HEK293 (cell line): ENCODE data around the gene DUSP6.
A peak's percentile ranks its signal among the peaks of the same experiment; 100 is the strongest.

Experiments
- CTCF ChIA-PET: fragments of 350-600 bp; formaldehyde crosslinking; extraction: SDS; loops from one replicate; lab custom pipeline; 2021; ENCODE audit warnings: antibody characterized with exemption; lab: Yijun Ruan, JAX
- POLR2A ChIA-PET: fragments of 300-600 bp; formaldehyde crosslinking; extraction: SDS; loops from one replicate; lab custom pipeline; 2020; ENCODE audit warnings: antibody characterized with exemption, inconsistent platforms; lab: Yijun Ruan, JAX
- H3K27ac ChIP-seq: fragments of 200-500 bp; sonication (Bioruptor generic); 2 replicates; pipeline ENCODE4 v1.5.1; 2014; ENCODE audit warnings: low read depth, low read length, control low read depth, inconsistent platforms; ENCODE audit errors: extremely low read depth
- H3K36me3 ChIP-seq, 2 experiments: fragments of 200-500 bp in 1 of 2; sonication (Bioruptor generic) in 1 of 2; 1 replicate in 1 of 2; 2 replicates in 1 of 2; pipeline ENCODE4 v1.5.1; 2014 to 2017; ENCODE audit warnings: inconsistent platforms in 2 of 2, low read length in 2 of 2; ENCODE audit not compliant: control insufficient read depth in 2 of 2, insufficient read depth in 1 of 2
- H3K4me1 ChIP-seq: fragments of 200-500 bp; sonication (Bioruptor generic); 2 replicates; pipeline ENCODE4 v1.5.1; 2014; ENCODE audit warnings: mild to moderate bottlenecking, low read length, inconsistent platforms; ENCODE audit not compliant: control insufficient read depth, insufficient read depth
- H3K4me3 ChIP-seq: 2 replicates; pipeline ENCODE4 v1.5.1; 2011; ENCODE audit warnings: low read depth, mild to moderate bottlenecking, control low read depth, low read length, moderate library complexity
- H3K9me3 ChIP-seq: fragments of 200-500 bp; sonication (Bioruptor generic); 2 replicates; pipeline ENCODE4 v1.5.1; 2014; ENCODE audit warnings: low read depth, low read length, inconsistent platforms; ENCODE audit not compliant: control insufficient read depth, insufficient read depth
- BCL6B ChIP-seq: fragments of 450-650 bp; formaldehyde crosslinking; IDR thresholded peaks from 2 replicates; pipeline ENCODE4 v1.5.1; 2017; ENCODE audit warnings: missing biosample characterization, missing genetic modification characterization
- GLI4 ChIP-seq: fragments of 450-650 bp; formaldehyde crosslinking; IDR thresholded peaks from 2 replicates; pipeline ENCODE4 v1.5.1; 2016; ENCODE audit warnings: missing biosample characterization, missing genetic modification characterization
- IKZF3 ChIP-seq: fragments of 450-650 bp; IDR thresholded peaks from 2 replicates; pipeline ENCODE4 v1.5.0; 2018; ENCODE audit warnings: missing biosample characterization, mild to moderate bottlenecking, missing genetic modification characterization, moderate library complexity
- MZF1 ChIP-seq: fragments of 450-650 bp; formaldehyde crosslinking; IDR thresholded peaks from 2 replicates; pipeline ENCODE4 v1.5.1; 2017; ENCODE audit warnings: missing biosample characterization, missing genetic modification characterization, borderline replicate concordance
- PRDM1 ChIP-seq: fragments of 450-650 bp; formaldehyde crosslinking; IDR thresholded peaks from 2 replicates; pipeline ENCODE4; 2016; ENCODE audit warnings: missing biosample characterization, missing genetic modification characterization
- RBAK ChIP-seq: fragments of 450-650 bp; formaldehyde crosslinking; IDR thresholded peaks from 2 replicates; pipeline ENCODE4 v1.5.1; 2016; ENCODE audit warnings: missing biosample characterization, missing genetic modification characterization
- SETDB1 ChIP-seq: IDR thresholded peaks from one replicate; pipeline ENCODE4 v1.6.1; 2017; ENCODE audit warnings: mild to moderate bottlenecking, low read length, moderate library complexity, mixed read lengths; ENCODE audit not compliant: insufficient read length
- WT1 ChIP-seq: fragments of 450-650 bp; formaldehyde crosslinking; IDR thresholded peaks from 2 replicates; pipeline ENCODE4 v1.5.1; 2016; ENCODE audit warnings: missing biosample characterization, missing genetic modification characterization
- ZBTB17 ChIP-seq: fragments of 450-650 bp; formaldehyde crosslinking; IDR thresholded peaks from 2 replicates; pipeline ENCODE4 v1.5.1; 2016; ENCODE audit warnings: missing biosample characterization, missing genetic modification characterization
- ZNF112 ChIP-seq: fragments of 450-650 bp; formaldehyde crosslinking; IDR thresholded peaks from 2 replicates; pipeline ENCODE4 v1.5.0; 2017; ENCODE audit warnings: missing biosample characterization, missing genetic modification characterization
- ZNF140 ChIP-seq: fragments of 450-650 bp; formaldehyde crosslinking; IDR thresholded peaks from 2 replicates; pipeline ENCODE4 v1.5.1; 2016; ENCODE audit warnings: missing biosample characterization, missing genetic modification characterization
- ZNF18 ChIP-seq: fragments of 450-650 bp; formaldehyde crosslinking; IDR thresholded peaks from 2 replicates; pipeline ENCODE4 v1.5.1; 2016; ENCODE audit warnings: missing biosample characterization, missing genetic modification characterization
- ZNF223 ChIP-seq: fragments of 450-650 bp; formaldehyde crosslinking; IDR thresholded peaks from 2 replicates; pipeline ENCODE4 v1.5.1; 2016; ENCODE audit warnings: missing biosample characterization, missing genetic modification characterization
- ZNF335 ChIP-seq: fragments of 450-650 bp; formaldehyde crosslinking; conservative IDR thresholded peaks from 2 replicates; pipeline ENCODE4 v1.5.1; 2016; ENCODE audit warnings: missing biosample characterization, missing genetic modification characterization
- ZNF366 ChIP-seq: fragments of 450-650 bp; formaldehyde crosslinking; conservative IDR thresholded peaks from 2 replicates; pipeline ENCODE4 v1.5.1; 2016; ENCODE audit warnings: missing biosample characterization, missing genetic modification characterization
- ZNF426 ChIP-seq: fragments of 450-650 bp; formaldehyde crosslinking; IDR thresholded peaks from 2 replicates; pipeline ENCODE4 v1.5.1; 2017; ENCODE audit warnings: missing biosample characterization, missing genetic modification characterization, mild to moderate bottlenecking, inconsistent platforms, moderate library complexity
- ZNF48 ChIP-seq: fragments of 450-650 bp; formaldehyde crosslinking; IDR thresholded peaks from 2 replicates; pipeline ENCODE4 v1.5.1; 2016; ENCODE audit warnings: missing biosample characterization, missing genetic modification characterization
- ZNF510 ChIP-seq: fragments of 450-650 bp; formaldehyde crosslinking; IDR thresholded peaks from 2 replicates; pipeline ENCODE4 v1.5.1; 2018; ENCODE audit warnings: mild to moderate bottlenecking, missing genetic modification characterization, missing biosample characterization; ENCODE audit not compliant: insufficient replicate concordance
- ZNF514 ChIP-seq: fragments of 450-650 bp; formaldehyde crosslinking; IDR thresholded peaks from 2 replicates; pipeline ENCODE4 v1.5.1; 2016; ENCODE audit warnings: missing biosample characterization, missing genetic modification characterization
- ZNF518A ChIP-seq: fragments of 450-650 bp; formaldehyde crosslinking; conservative IDR thresholded peaks from 2 replicates; pipeline ENCODE4 v1.5.1; 2016; ENCODE audit warnings: low read depth, missing biosample characterization, missing genetic modification characterization
- ZNF521 ChIP-seq: fragments of 450-650 bp; formaldehyde crosslinking; IDR thresholded peaks from 2 replicates; pipeline ENCODE4 v1.5.1; 2017; ENCODE audit warnings: missing biosample characterization, mild to moderate bottlenecking, missing genetic modification characterization
- ZNF544 ChIP-seq: fragments of 450-650 bp; formaldehyde crosslinking; IDR thresholded peaks from 2 replicates; pipeline ENCODE4 v1.5.0; 2017; ENCODE audit warnings: missing biosample characterization, missing genetic modification characterization
- ZNF571 ChIP-seq: fragments of 450-650 bp; formaldehyde crosslinking; IDR thresholded peaks from 2 replicates; pipeline ENCODE4 v1.5.0; 2017; ENCODE audit warnings: missing biosample characterization, missing genetic modification characterization
- ZNF580 ChIP-seq: fragments of 450-650 bp; formaldehyde crosslinking; IDR thresholded peaks from 2 replicates; pipeline ENCODE4 v1.5.1; 2016; ENCODE audit warnings: missing biosample characterization, missing genetic modification characterization
- ZNF626 ChIP-seq: fragments of 450-650 bp; sonication (Bioruptor Pico); formaldehyde crosslinking; IDR thresholded peaks from 2 replicates; pipeline ENCODE4 v1.5.1; 2018; ENCODE audit warnings: missing biosample characterization, missing genetic modification characterization, inconsistent platforms
- ZNF645 ChIP-seq: fragments of 450-650 bp; formaldehyde crosslinking; IDR thresholded peaks from 2 replicates; pipeline ENCODE4; 2016; ENCODE audit warnings: missing biosample characterization, missing genetic modification characterization
- ZNF830 ChIP-seq: fragments of 450-650 bp; IDR thresholded peaks from 2 replicates; pipeline ENCODE4 v1.5.0; 2018; ENCODE audit warnings: missing biosample characterization, missing genetic modification characterization, low read depth, mild to moderate bottlenecking, moderate library complexity
- ZNF843 ChIP-seq: fragments of 450-650 bp; formaldehyde crosslinking; IDR thresholded peaks from 2 replicates; pipeline ENCODE4 v1.5.1; 2016; ENCODE audit warnings: missing biosample characterization, missing genetic modification characterization
- ZSCAN16 ChIP-seq: fragments of 450-650 bp; formaldehyde crosslinking; IDR thresholded peaks from 2 replicates; pipeline ENCODE4 v1.5.1; 2016; ENCODE audit warnings: missing biosample characterization, missing genetic modification characterization

Gene DUSP6

GRCh38 chr12:89350260-89350629 lies 2.1 kb downstream of the DUSP6 start (continued):
- TF ChIP-seq ZNF223 (tag by site-specific recombination) (no peak), ZNF544 (tag by site-specific recombination) (no peak), ZBTB17 (tag by site-specific recombination) (no peak), ZNF48 (tag by site-specific recombination) (no peak), GLI4 (no peak), ZNF18 (no peak), MZF1 (tag by site-specific recombination) (no peak), ZNF571 (tag by site-specific recombination) (no peak)

GRCh38 chr12:89349814-89350213 lies 2.5 kb downstream of the DUSP6 start:
- Histone ChIP-seq H3K9me3 (no peaks in the 10 kb centered on the region), H3K4me3 (peak overlapping the region; percentile 67), H3K27ac (peak overlapping the region; percentile 5; the same call in 1 of the 2 replicates), H3K36me3 (peaks cover 0 to 20% of the 10 kb centered on the region in 2 experiments; a peak in 2 of 3 replicates), H3K4me1 (peaks cover 32% of the 10 kb centered on the region)
- ChIA-PET CTCF (interaction anchor here (0.7 to 3.3 kb wide), 4 partner anchors 24 to 112 kb away, joined by 3 to 15 read pairs (median 3); no protein-coding TSS in a partner anchor), POLR2A (no interaction called here)
- TF ChIP-seq ZNF426 (no peak), BCL6B (tag by site-specific recombination) (no peak), IKZF3 (tag by site-specific recombination) (peak; percentile 78; the same call in 1 of the 2 replicates), PRDM1 (peak; percentile 62), WT1 (tag by site-specific recombination) (no peak), ZNF518A (tag by site-specific recombination) (0 out of 2 replicates have a peak, but pooled peaks have one; percentile 44), ZSCAN16 (tag by site-specific recombination) (no peak), SETDB1 (no peak), ZNF366 (tag by site-specific recombination) (0 out of 2 replicates have a peak, but pooled peaks have one; percentile 21), RBAK (tag by site-specific recombination) (no peak), ZNF112 (no peak), ZNF510 (no peak), ZNF843 (tag by site-specific recombination) (no peak), ZNF140 (tag by site-specific recombination) (no peak), ZNF645 (tag by site-specific recombination) (no peak), ZNF521 (tag by site-specific recombination) (no peak), ZNF830 (tag by site-specific recombination) (no peak), ZNF335 (tag by site-specific recombination) (peak; percentile 45), ZNF580 (tag by site-specific recombination) (no peak), ZNF626 (no peak), ZNF514 (tag by site-specific recombination) (no peak)
